Measurements from ENCODE around the gene SLC51A. TPM values are rescaled to one million over a fixed set of nuclear protein-coding genes. Genes with fewer than 3 reads are reported as not detected.

The SLC51A gene
- total RNA-seq, 1 experiment from 2014 or later, result 6.9 TPM

GRCh38 chr3:196225763-196226364, 9.5 kb downstream of the SLC51A start (continued):
- TF ChIP-seq, protein P1, sequence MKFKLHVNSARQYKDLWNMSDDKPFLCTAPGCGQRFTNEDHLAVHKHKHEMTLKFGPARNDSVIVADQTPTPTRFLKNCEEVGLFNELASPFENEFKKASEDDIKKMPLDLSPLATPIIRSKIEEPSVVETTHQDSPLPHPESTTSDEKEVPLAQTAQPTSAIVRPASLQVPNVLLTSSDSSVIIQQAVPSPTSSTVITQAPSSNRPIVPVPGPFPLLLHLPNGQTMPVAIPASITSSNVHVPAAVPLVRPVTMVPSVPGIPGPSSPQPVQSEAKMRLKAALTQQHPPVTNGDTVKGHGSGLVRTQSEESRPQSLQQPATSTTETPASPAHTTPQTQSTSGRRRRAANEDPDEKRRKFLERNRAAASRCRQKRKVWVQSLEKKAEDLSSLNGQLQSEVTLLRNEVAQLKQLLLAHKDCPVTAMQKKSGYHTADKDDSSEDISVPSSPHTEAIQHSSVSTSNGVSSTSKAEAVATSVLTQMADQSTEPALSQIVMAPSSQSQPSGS (CRISPR knock-in tag; IDR thresholded peaks at IDR 0.05; ENCODE audit: borderline replicate concordance, low read depth), result no peak
- TF ChIP-seq ZNF416 (CRISPR knock-in tag; IDR thresholded peaks at IDR 0.05) (no peak), TEAD4 (CRISPR knock-in tag; IDR thresholded peaks at IDR 0.05) (no peak), GRHL2 (CRISPR knock-in tag; IDR thresholded peaks at IDR 0.05; ENCODE audit: insufficient replicate concordance, severe bottlenecking) (no peak), RELA (CRISPR knock-in tag; IDR thresholded peaks at IDR 0.05; ENCODE audit: borderline replicate concordance) (no peak)
- TF ChIP-seq, protein P2, sequence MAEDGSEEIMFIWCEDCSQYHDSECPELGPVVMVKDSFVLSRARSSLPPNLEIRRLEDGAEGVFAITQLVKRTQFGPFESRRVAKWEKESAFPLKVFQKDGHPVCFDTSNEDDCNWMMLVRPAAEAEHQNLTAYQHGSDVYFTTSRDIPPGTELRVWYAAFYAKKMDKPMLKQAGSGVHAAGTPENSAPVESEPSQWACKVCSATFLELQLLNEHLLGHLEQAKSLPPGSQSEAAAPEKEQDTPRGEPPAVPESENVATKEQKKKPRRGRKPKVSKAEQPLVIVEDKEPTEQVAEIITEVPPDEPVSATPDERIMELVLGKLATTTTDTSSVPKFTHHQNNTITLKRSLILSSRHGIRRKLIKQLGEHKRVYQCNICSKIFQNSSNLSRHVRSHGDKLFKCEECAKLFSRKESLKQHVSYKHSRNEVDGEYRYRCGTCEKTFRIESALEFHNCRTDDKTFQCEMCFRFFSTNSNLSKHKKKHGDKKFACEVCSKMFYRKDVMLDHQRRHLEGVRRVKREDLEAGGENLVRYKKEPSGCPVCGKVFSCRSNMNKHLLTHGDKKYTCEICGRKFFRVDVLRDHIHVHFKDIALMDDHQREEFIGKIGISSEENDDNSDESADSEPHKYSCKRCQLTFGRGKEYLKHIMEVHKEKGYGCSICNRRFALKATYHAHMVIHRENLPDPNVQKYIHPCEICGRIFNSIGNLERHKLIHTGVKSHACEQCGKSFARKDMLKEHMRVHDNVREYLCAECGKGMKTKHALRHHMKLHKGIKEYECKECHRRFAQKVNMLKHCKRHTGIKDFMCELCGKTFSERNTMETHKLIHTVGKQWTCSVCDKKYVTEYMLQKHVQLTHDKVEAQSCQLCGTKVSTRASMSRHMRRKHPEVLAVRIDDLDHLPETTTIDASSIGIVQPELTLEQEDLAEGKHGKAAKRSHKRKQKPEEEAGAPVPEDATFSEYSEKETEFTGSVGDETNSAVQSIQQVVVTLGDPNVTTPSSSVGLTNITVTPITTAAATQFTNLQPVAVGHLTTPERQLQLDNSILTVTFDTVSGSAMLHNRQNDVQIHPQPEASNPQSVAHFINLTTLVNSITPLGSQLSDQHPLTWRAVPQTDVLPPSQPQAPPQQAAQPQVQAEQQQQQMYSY (CRISPR knock-in tag; IDR thresholded peaks at IDR 0.05), result no peak

- Mint-ChIP-seq H3K27me3 (ENCODE audit: low read depth) (no peaks in the 10 kb centered on the region), H3K36me3 (no peaks in the 10 kb centered on the region), H3K4me1 (peaks cover 19% of the 10 kb centered on the region), H3K4me3 (no peak overlapping the region), H3K27ac (no peak overlapping the region; the same call in 1 of the 2 replicates), H3K9me3 (no peaks in the 10 kb centered on the region)
- no peak for TF ChIP-seq CBFB (CRISPR knock-in tag; IDR thresholded peaks at IDR 0.05; ENCODE audit: low read depth)
- TF ChIP-seq ZNF219 (CRISPR knock-in tag; IDR thresholded peaks at IDR 0.05; ENCODE audit: borderline replicate concordance), result no peak
- ChIA-PET POLR2A (no interaction called here), CTCF (interaction anchor here (1.2 to 1.4 kb wide), 3 partner anchors 8 to 296 kb away, joined by 3 to 4 read pairs (median 3); no protein-coding TSS in a partner anchor)
- ATAC-seq (no peak), DNase-seq (ENCODE audit: low spot score) (no peak)
These were observed 10.8 kb downstream of the SLC51A start for GRCh38 chr3:196227121-196227561.

GRCh38 chr3:196227629-196228493, 11.5 kb downstream of the SLC51A start:
- Mint-ChIP-seq H3K4me3 (no peak overlapping the region), H3K4me1 (peaks cover 19% of the 10 kb centered on the region), H3K27me3 (ENCODE audit: low read depth) (no peaks in the 10 kb centered on the region), H3K36me3 (no peaks in the 10 kb centered on the region), H3K27ac (peak overlapping the region; percentile 27; the same call in 1 of the 2 replicates), H3K9me3 (no peaks in the 10 kb centered on the region)
- peak; percentile 50 for ATAC-seq
- ChIA-PET CTCF (interaction anchor here (0.5 to 1.4 kb wide), 5 partner anchors 8 to 295 kb away, joined by 3 to 4 read pairs (median 3); no protein-coding TSS in a partner anchor), POLR2A (no interaction called here)
- TF ChIP-seq AFF4 (CRISPR knock-in tag; IDR thresholded peaks at IDR 0.05; ENCODE audit: borderline replicate concordance), result no peak
- TF ChIP-seq GABPB1 (CRISPR knock-in tag; IDR thresholded peaks at IDR 0.05), result peak; percentile 14; the same call in 1 of the 2 replicates
- DNase-seq (ENCODE audit: low spot score), result no peak
